Endothelial cell of umbilical vein (primary cell): ENCODE measurements around the gene DDX43. TPM values are rescaled to one million over a fixed set of nuclear protein-coding genes. Genes with fewer than 3 reads are reported as not detected.

Experiments
- BruUV-seq: library from RNA; stranded (reverse); fragments of 400-500 nt; replicated peaks from 2 replicates; lab custom pipeline; 2021; lab: Mats Ljungman, UMichigan
- CTCF ChIA-PET: fragments of 300-600, 350-600 bp; sonication (Branson Sonifier 250); formaldehyde crosslinking; loops from one replicate; lab custom pipeline; 2021; ENCODE audit warnings: antibody characterized with exemption, inconsistent platforms; lab: Charles Lee
- POLR2A ChIA-PET: fragments of 300-600, 350-600 bp; sonication (Branson Sonifier 250); formaldehyde crosslinking; loops from one replicate; lab custom pipeline; 2021; ENCODE audit warnings: antibody characterized with exemption, inconsistent platforms; lab: Charles Lee
- DNase-seq: peaks from one replicate; pipeline ENCODE4 v3.0.0-alpha.2; 2011; ENCODE audit warnings: low read depth, low spot score
- FAIRE-seq: peaks from 2 replicates; lab custom pipeline; 2011; peaks lifted over from hg19 to GRCh38; lab: Jason Lieb, UNC
- H2AFZ ChIP-seq: 2 replicates; pipeline ENCODE4 v1.6.0; 2012; ENCODE audit warnings: low read depth, low read length, control low read depth, inconsistent platforms
- H3K27ac ChIP-seq: 2 replicates; pipeline ENCODE4 v1.5.1; 2011; ENCODE audit warnings: low read depth, mild to moderate bottlenecking, control low read depth, low read length, moderate library complexity; ENCODE audit not compliant: insufficient read depth
- H3K27me3 ChIP-seq, 2 experiments: 2 replicates each; pipeline versions ENCODE4 v1.6.0 to v1.6.1; 2011; ENCODE audit warnings: low read length in 2 of 2, mixed read lengths in 1 of 2; ENCODE audit not compliant: control insufficient read depth in 2 of 2, insufficient read depth in 2 of 2
- H3K36me3 ChIP-seq, 2 experiments: 2 replicates in 1 of 2; 3 replicates in 1 of 2; pipeline ENCODE4 v1.5.1; 2011; ENCODE audit warnings: low read length in 2 of 2, mild to moderate bottlenecking in 1 of 2, moderate library complexity in 1 of 2; ENCODE audit not compliant: control insufficient read depth in 2 of 2, insufficient read depth in 2 of 2; ENCODE audit errors: extremely low read depth in 1 of 2
- H3K4me1 ChIP-seq: 3 replicates; pipeline ENCODE4 v1.5.1; 2011; ENCODE audit warnings: mild to moderate bottlenecking, low read length; ENCODE audit not compliant: control insufficient read depth, insufficient read depth; ENCODE audit errors: extremely low read depth
- H3K4me2 ChIP-seq: 2 replicates; pipeline ENCODE4 v1.6.1; 2011; ENCODE audit warnings: low read length, control low read depth, mixed read lengths; ENCODE audit not compliant: insufficient read depth
- H3K4me3 ChIP-seq, 3 experiments: fragments of 200-600 bp in 1 of 3; sonication (generic), shearing (Covaris generic) in 1 of 3; replicated peaks in 1 of 3; 2 replicates each; pipeline ENCODE4 v1.5.1; 2011 to 2016; ENCODE audit warnings: control low read depth in 3 of 3, low read length in 3 of 3, mild to moderate bottlenecking in 2 of 3, inconsistent platforms in 1 of 3, low read depth in 1 of 3, moderate library complexity in 1 of 3; ENCODE audit not compliant: insufficient read depth in 1 of 3
- H3K79me2 ChIP-seq: 2 replicates; pipeline ENCODE4 v1.6.0; 2012; ENCODE audit warnings: low read length, inconsistent platforms; ENCODE audit not compliant: control insufficient read depth, insufficient read depth
- H3K9ac ChIP-seq: replicated peaks from 2 replicates; pipeline ENCODE3; 2011; ENCODE audit warnings: low read length, control low read depth; ENCODE audit not compliant: insufficient read depth; ENCODE audit errors: extremely low read depth
- H3K9me1 ChIP-seq: replicated peaks from 3 replicates; pipeline ENCODE4 v1.6.0; 2011; ENCODE audit warnings: mild to moderate bottlenecking, low read length; ENCODE audit not compliant: control insufficient read depth, insufficient read depth; ENCODE audit errors: extremely low read depth
- H3K9me3 ChIP-seq: replicated peaks from 2 replicates; pipeline ENCODE4 v1.5.1; 2012; ENCODE audit warnings: low read length, inconsistent platforms; ENCODE audit not compliant: control insufficient read depth, insufficient read depth
- H4K20me1 ChIP-seq: replicated peaks from 2 replicates; pipeline ENCODE3; 2011; ENCODE audit warnings: mild to moderate bottlenecking, low read length; ENCODE audit not compliant: control insufficient read depth, insufficient read depth; ENCODE audit errors: extremely low read depth
- CTCF ChIP-seq, 2 donors: IDR thresholded peaks; 1 replicate in 1 of 2; 2 replicates in 1 of 2; pipeline ENCODE4 v1.5.1; 2011; ENCODE audit warnings: low read length in 2 of 2, mild to moderate bottlenecking in 2 of 2, moderate library complexity in 2 of 2, control low read depth in 1 of 2, inconsistent platforms in 1 of 2, low read depth in 1 of 2; ENCODE audit not compliant: insufficient read depth in 1 of 2; ENCODE audit errors: extremely low read depth in 1 of 2
- EZH2 ChIP-seq: IDR thresholded peaks from 2 replicates; pipeline ENCODE4 v1.6.1; 2012; ENCODE audit warnings: borderline replicate concordance, low read depth, mild to moderate bottlenecking, moderate library complexity, low read length, inconsistent platforms; ENCODE audit not compliant: severe bottlenecking
- FOS ChIP-seq: IDR thresholded peaks from 2 replicates; pipeline ENCODE4 v1.6.1; 2011; ENCODE audit warnings: mild to moderate bottlenecking, low read length, moderate library complexity, borderline replicate concordance; ENCODE audit not compliant: insufficient read depth
- GATA2 ChIP-seq: IDR thresholded peaks from 2 replicates; pipeline ENCODE4 v1.7.0; 2011; ENCODE audit warnings: low read depth, mild to moderate bottlenecking, moderate library complexity, mixed read lengths, low read length; ENCODE audit not compliant: insufficient read length, insufficient read depth
- JUN ChIP-seq: IDR thresholded peaks from 2 replicates; pipeline ENCODE4 v1.6.1; 2011; ENCODE audit warnings: borderline replicate concordance, low read depth; ENCODE audit not compliant: insufficient read length, insufficient read depth
- MAX ChIP-seq: IDR thresholded peaks from 2 replicates; pipeline ENCODE4 v1.6.1; 2011; ENCODE audit not compliant: insufficient read depth, insufficient read length
- MYC ChIP-seq: IDR thresholded peaks from one replicate; pipeline ENCODE4 v1.6.1; 2011; ENCODE audit warnings: mild to moderate bottlenecking, low read depth, low read length
- POLR2A ChIP-seq: IDR thresholded peaks from 2 replicates; pipeline ENCODE4 v1.6.1; 2012; ENCODE audit warnings: low read depth, mild to moderate bottlenecking, control low read depth, low read length
- POLR2AphosphoS5 ChIP-seq: IDR thresholded peaks from 2 replicates; pipeline ENCODE4 v1.6.1; 2012; ENCODE audit warnings: low read depth, mild to moderate bottlenecking, control low read depth, low read length, moderate library complexity; ENCODE audit not compliant: insufficient read depth
- dilution Hi-C: fragments of 300-500 bp; cut with MboI; formaldehyde crosslinking; loops from one replicate; pipeline ENCODE4 v1.15.0; 2019; ENCODE audit warnings: low sequenced_read_pairs; ENCODE audit not compliant: extremely low pct_ligation_motif_present
- intact Hi-C: fragments of 100-400 bp; cut with micrococcal nuclease; formaldehyde crosslinking; loops from one replicate; pipeline ENCODE4 v1.10.0; 2022
- polyA plus RNA-seq, 4 experiments: library from polyadenylated mRNA; depleted of rRNA in 3 of 4; stranded (reverse) in 3 of 4; unstranded in 1 of 4; fragments of >200 nt; gene quantifications; 2 replicates each; pipeline versions ENCODE4 v1.2.1 to v1.2.3, GENCODE V29; 2011 to 2012; ENCODE audit warnings: missing spikeins in 1 of 4
- total RNA-seq: library from RNA; stranded (reverse); gene quantifications from 2 replicates; pipeline ENCODE4 v1.2.3, GENCODE V29; 2021

Gene DDX43
- total and polyA plus RNA-seq, 2 donors (not counting 3 experiments of a cell fraction or from before 2014, with no cell fraction given): 0.95 to 1.2 TPM

- Histone ChIP-seq H3K4me2 (no peak overlapping the region), H3K4me3 (no peak overlapping the region), H3K79me2 (no peaks in the 10 kb centered on the region), H2AFZ (no peak overlapping the region), H3K9me1 (no peaks in the 10 kb centered on the region), H3K9ac (no peak overlapping the region), H4K20me1 (no peaks in the 10 kb centered on the region), H3K4me1 (no peaks in the 10 kb centered on the region), H3K27me3 (no peaks in the 10 kb centered on the region), H3K36me3 (no peaks in the 10 kb centered on the region), H3K27ac (no peak overlapping the region), H3K9me3 (no peaks in the 10 kb centered on the region)
- POLR2A ChIA-PET: no interaction called here
- dilution Hi-C loops: no loop called here
- BruUV-seq: no TSS peak
- intact Hi-C loops: no loop called here
- TF ChIP-seq MYC (no peak), JUN (no peak), MAX (no peak), POLR2A (no peak), POLR2AphosphoS5 (no peak), GATA2 (no peak), FOS (no peak), CTCF (IDR thresholded peaks at IDR 0.05; ENCODE audit: extremely low read depth in 1 of 2, insufficient read depth in 1 of 2, low read depth in 1 of 2, low read length in 2 of 2) (no peak), EZH2 (no peak)
- no peak for DNase-seq
- FAIRE-seq: no peak
- CTCF ChIA-PET: interaction anchor here (1.2 kb wide), 1 partner anchor 49 kb away, joined by 4 read pairs; no protein-coding TSS in a partner anchor
These were observed 19.4 kb upstream of the DDX43 start for GRCh38 chr6:73375216-73375615.
